PFSK-1 (cell line): ENCODE measurements around the gene SLC12A4.

Experiments used
- FOXP2 ChIP-seq: optimal IDR thresholded peaks from 2 replicates; pipeline ENCODE3; 2011; ENCODE audit warnings: borderline replicate concordance, control low read depth, inconsistent platforms; ENCODE audit not compliant: insufficient read depth; ENCODE audit errors: extremely low read length, extremely low read depth
- POLR2AphosphoS5 ChIP-seq: IDR thresholded peaks from 2 replicates; pipeline ENCODE4 v1.6.1; 2012; ENCODE audit warnings: low read depth, mild to moderate bottlenecking, control low read depth, low read length, moderate library complexity
- SIN3A ChIP-seq: IDR thresholded peaks from 2 replicates; pipeline ENCODE4 v1.6.1; 2012; ENCODE audit warnings: mild to moderate bottlenecking, low read length, moderate library complexity, borderline replicate concordance; ENCODE audit not compliant: insufficient read depth
- TAF1 ChIP-seq: IDR thresholded peaks from 2 replicates; pipeline ENCODE4 v1.6.1; 2012; ENCODE audit warnings: low read length, control low read depth, borderline replicate concordance; ENCODE audit not compliant: insufficient read depth

DNA sequence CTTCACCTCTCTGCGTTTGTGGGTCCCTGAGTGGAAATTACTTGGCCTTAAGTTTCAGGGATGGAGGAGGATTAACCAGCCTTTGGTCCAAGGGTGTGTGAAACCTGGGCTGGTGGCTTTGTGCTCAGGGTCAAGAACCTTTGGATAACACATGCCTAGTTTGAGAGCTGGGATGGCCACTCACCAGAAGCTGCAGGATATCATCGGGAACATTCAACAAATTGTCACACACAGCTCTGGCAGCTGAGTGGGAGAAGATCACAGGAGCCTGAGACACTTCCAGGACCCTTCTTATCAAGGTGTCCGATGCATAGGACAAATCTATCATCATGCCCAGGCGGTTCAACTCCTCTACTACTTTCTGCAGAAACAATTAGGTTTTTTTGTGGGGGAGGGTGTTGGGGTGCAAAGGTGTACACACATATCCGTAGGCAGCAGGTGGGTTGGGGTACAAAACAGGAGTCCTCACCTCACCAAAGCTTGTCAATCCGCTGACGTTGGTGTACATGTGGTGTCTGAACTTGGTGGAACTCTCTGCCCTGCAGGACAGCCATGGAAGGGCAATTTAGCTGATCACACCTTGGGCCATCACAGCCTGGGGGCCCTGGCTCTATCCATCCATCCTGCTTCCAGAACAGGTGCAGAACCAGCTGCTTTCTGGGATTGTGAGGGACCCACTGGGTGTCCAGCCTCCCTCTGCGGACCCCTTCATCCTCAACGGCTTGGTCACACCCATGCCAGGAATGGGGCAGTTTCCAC lies 9.2 kb upstream of the SLC12A4 start:
- TF ChIP-seq TAF1 (no peak), SIN3A (no peak), POLR2AphosphoS5 (no peak), FOXP2 (no peak)
